ENCODE measurements around the gene PPFIBP1. TPM values are rescaled to one million over a fixed set of nuclear protein-coding genes. Genes with fewer than 3 reads are reported as not detected.
A peak's percentile ranks its signal among the peaks of the same experiment; 100 is the strongest.

Gene PPFIBP1
- total and polyA plus RNA-seq, 8 donors: 82.8 to 126 (median 96.7) TPM

- intact Hi-C loops (cut with DNase I): no loop called here
- no peak for ATAC-seq
- TF ChIP-seq CTCF (IDR thresholded peaks at IDR 0.05): no peak
These were observed 6.3 kb downstream of the PPFIBP1 start for GRCh38 chr12:27530157-27530922.

GRCh38 chr12:27531896-27532295 is 7.9 kb downstream of the PPFIBP1 start:
- peaks cover 0 to 7% of the 10 kb centered on the region in 2 donors for H3K4me1 ChIP-seq
- ATAC-seq (no peak), DNase-seq (peak in 1 of 4 donors; percentile 69)
- H3K4me3 ChIP-seq: no peak overlapping the region
- H3K36me3 ChIP-seq: peaks cover 0 to 4% of the 10 kb centered on the region in 2 donors
- H3K27ac ChIP-seq: no peak overlapping the region
- no peaks in the 10 kb centered on the region for H3K27me3 ChIP-seq
- H3K9me3 ChIP-seq: no peaks in the 10 kb centered on the region
- TF ChIP-seq CTCF (IDR thresholded peaks at IDR 0.05): no peak
- intact Hi-C loops (cut with DNase I): no loop called here

More at GRCh38 chr12:27530157-27530922, 6.3 kb downstream of the PPFIBP1 start:
- Histone ChIP-seq H3K27ac (no peak overlapping the region), H3K36me3 (peaks cover 0 to under 1% of the 10 kb centered on the region in 2 donors), H3K9me3 (no peaks in the 10 kb centered on the region), H3K27me3 (no peaks in the 10 kb centered on the region), H3K4me1 (peaks cover 0 to 12% of the 10 kb centered on the region in 2 donors), H3K4me3 (no peak overlapping the region)
- no peak for DNase-seq

GRCh38 chr12:27534060-27534764 is 10.2 kb downstream of the PPFIBP1 start:
- Histone ChIP-seq H3K36me3 (peaks cover 0 to 4% of the 10 kb centered on the region in 2 donors), H3K4me1 (peaks cover 4 to 18% of the 10 kb centered on the region in 2 donors), H3K9me3 (no peaks in the 10 kb centered on the region), H3K4me3 (no peak overlapping the region), H3K27ac (peak overlapping the region in 1 of 2 donors; percentile 1), H3K27me3 (no peaks in the 10 kb centered on the region)
- intact Hi-C loops (cut with DNase I): no loop called here
- ATAC-seq (no peak), DNase-seq (no peak)
- no peak for TF ChIP-seq CTCF (IDR thresholded peaks at IDR 0.05)

- Histone ChIP-seq H3K36me3 (peaks cover 0 to 4% of the 10 kb centered on the region in 2 donors), H3K4me3 (no peak overlapping the region), H3K9me3 (no peaks in the 10 kb centered on the region), H3K27ac (peak overlapping the region in 1 of 2 donors; percentile 1), H3K4me1 (peaks cover 4 to 18% of the 10 kb centered on the region in 2 donors), H3K27me3 (no peaks in the 10 kb centered on the region)
- intact Hi-C loops (cut with DNase I): no loop called here
- TF ChIP-seq CTCF (IDR thresholded peaks at IDR 0.05): no peak
- no peak for ATAC-seq
- DNase-seq: no peak
These were observed 10.8 kb downstream of the PPFIBP1 start for GRCh38 chr12:27534765-27535161.

GRCh38 chr12:27535318-27535717 is 11.3 kb downstream of the PPFIBP1 start:
- H3K36me3 ChIP-seq: peaks cover 0 to 4% of the 10 kb centered on the region in 2 donors
- no peak for TF ChIP-seq CTCF (IDR thresholded peaks at IDR 0.05)
- no peaks in the 10 kb centered on the region for H3K27me3 ChIP-seq
- peaks cover 4 to 18% of the 10 kb centered on the region in 2 donors for H3K4me1 ChIP-seq
- H3K9me3 ChIP-seq: no peaks in the 10 kb centered on the region
- intact Hi-C loops (cut with DNase I): no loop called here
- ATAC-seq (no peak), DNase-seq (no peak)
- H3K27ac ChIP-seq: no peak overlapping the region
- H3K4me3 ChIP-seq: no peak overlapping the region
